HG03175 (cell line): ENCODE measurements around the gene PPIL6.

Experiments
- ATAC-seq: cut with Tn5 transposase; IDR thresholded peaks from one replicate; pipeline ENCODE4 v1.9.1; 2021; ENCODE audit warnings: mild to moderate bottlenecking, moderate library complexity; ENCODE audit not compliant: unreplicated experiment

Gene PPIL6

DNA sequence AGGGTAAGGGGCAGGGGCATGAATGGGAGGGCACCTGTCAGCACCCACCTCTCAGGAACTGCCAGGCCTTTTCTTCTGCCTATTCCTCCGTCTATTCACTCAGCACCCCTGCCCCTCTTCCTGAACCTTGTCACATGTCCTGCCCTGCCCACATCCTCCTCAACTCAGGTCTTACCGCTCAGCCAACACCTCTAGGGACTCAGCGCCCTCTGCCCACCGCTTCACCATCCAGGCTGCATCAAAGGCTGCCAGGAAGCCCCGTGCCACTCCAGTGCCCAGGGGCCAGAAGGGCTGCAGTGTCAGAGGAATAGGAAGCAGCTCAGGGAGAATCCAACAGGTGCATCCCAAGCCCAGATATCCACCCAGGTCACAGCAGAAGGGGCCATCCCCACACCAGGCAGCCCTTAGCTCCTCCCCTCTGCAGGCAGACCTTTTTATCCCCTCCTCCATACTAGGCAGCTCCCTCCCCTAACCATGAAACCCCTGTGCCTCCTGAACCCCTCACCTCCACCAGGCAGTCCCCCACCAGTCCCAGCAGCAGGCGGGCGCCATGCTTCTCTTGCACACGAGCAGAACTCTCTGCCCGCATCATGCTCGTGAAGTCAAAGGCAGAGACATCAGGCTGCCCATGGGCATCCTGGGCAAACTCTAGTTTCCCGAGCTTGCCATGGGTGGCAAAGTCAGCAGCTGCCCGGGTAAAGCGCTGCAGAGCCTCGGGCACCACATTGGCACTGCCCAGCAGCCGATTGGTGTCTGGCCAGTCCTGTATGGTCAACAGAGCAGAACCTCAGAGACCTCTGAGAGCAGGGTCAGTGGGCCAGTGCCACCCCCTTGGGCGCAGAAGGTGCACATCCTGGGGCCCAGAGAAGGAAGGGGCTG is 9.6 kb upstream of the PPIL6 start:
- ATAC-seq: no peak

DNA sequence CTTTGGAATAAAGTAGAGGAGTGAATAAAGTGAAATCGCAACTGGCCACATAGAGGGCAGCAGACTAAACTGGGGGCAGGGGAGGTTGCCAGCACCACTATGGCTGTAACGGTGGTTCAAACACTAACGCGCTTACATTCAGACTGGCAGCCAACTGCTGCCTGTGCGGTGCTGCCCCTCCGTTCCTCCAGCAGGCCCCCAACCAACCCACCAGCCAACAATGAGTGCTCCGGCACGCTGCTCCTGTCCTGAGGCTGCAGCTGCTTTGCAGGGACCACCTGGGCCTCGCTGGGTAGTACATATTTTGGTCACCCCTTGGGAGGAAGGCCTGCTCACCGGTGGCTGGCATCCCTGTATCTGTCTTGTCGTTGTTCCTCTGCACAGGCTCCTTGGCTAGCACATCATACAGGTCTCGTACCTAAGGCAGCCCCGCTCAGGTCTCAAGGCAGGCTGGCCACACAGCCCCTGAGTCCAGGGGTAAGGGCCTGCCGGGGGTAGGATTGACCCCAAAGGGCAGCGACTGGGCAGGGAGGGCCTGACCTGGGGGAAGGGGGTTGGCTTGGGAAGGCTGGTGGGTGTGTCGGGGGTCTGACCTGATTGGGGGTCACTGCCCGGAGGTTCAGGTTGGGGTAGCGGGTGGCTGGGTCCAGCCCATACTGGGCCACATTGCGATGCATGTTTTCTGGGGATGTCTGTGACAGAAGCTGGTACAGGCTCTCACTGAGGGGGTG is 8.8 kb upstream of the PPIL6 start:
- no peak for ATAC-seq

DNA sequence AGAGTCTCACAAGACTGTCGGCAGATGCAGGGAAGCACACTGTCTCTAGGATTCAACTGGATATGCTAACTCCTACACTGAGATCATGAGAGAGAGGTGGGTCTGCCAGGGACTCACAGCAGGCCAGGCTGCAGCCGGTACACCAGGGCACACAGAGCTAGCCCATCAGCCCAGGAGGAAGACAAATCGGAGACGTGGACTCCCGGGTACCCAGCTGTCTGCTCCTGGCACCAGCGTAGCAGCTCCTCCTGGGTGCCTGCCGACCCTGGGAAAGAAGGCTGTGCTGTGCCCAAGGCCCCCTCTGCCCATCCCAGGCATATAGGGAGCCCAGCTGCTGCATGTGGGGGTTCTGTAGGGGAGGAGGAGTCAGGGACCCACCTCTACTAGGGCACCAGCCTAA is 8.2 kb upstream of the PPIL6 start:
- ATAC-seq: no peak

DNA sequence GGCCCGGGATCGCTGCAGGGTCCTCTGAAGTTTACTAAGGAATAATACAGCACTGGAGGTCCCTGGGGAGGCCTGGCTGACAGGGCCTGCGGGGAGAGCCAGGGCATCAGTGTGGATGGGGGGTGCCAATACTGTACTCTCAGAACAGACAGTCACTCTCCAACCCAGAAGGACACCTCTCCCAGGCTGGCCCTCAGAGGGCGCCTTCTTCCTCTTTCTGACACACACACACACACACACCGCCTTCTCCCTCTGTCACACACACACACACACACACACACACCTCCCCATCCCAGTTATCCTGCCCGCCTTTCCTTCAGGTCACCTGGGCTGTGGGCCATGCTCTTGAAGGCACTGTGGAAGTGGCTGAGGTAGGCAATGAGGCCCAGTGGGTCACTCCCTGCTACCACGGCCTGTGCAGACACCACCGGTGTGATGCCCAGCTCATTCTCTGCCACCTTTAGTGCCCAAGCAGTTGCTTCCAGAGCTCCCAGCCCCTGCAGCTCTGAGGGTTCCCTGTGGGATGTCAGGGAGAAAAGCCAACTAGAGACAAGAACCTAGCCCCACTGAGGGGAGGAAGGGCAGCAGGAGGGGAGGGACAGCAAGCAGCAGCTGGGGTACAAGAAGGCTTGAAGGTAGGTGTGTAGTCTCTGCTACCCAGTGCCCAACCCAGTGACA is 7.6 kb upstream of the PPIL6 start:
- no peak for ATAC-seq

DNA sequence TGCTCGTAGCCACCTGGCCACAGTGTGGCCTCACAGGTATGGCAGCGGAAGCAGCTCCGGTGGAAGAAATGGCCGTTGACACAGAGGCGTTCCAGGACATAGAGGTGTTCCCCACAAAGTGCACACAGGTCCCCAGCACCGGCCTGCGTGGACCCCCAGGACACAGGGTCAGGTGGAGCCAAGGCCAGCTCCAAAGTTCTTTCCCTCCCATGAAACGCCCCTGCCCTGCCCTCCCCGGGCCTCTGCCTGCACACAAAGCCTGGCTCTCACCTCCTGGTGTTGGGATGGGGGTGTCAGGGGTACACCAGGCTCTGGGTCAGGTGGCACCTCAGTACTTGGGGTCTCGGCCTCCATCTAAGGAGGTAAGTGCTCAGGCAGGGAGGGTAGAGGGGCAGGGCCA is 6.7 kb upstream of the PPIL6 start:
- no peak for ATAC-seq

DNA sequence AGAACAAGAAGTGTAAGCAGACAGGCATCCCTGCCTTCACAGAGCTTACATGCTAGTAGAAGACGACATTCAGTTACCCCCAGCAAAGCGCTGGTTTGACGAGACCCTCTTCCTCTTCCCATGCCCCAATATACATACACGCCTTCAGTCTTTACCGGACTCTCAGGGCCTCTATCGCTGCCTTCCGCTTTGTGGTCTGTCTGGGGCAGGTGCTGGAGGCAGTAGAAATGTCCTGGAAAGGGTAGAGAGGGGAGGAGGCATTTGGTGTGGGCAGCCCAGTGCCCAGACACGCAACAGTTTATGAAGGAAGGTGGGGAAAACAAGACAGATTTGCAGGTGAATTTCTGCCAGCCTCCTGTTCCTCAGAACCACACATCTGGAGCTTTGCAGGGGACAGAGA is 6.1 kb upstream of the PPIL6 start:
- ATAC-seq: no peak

DNA sequence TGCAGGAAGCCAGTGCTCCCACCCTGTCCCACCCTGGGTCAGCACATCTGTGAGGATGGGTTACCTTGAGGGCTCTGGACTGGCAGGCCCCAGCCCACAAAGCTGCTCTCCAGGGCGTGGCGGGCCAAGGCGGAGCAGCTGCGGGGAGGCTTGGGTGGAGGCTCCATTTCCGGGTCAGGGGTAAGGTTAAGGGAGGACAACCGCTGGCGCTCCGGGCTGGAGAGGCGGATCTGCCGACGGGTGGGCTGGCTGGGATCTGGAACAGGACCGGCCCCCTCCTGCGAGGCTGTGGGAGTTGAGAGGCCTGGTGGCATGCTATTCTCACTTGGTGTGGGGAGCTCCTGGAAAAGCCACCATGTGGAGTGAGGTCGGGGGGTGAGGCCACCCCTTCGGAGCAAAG is 5.6 kb upstream of the PPIL6 start:
- no peak for ATAC-seq

DNA sequence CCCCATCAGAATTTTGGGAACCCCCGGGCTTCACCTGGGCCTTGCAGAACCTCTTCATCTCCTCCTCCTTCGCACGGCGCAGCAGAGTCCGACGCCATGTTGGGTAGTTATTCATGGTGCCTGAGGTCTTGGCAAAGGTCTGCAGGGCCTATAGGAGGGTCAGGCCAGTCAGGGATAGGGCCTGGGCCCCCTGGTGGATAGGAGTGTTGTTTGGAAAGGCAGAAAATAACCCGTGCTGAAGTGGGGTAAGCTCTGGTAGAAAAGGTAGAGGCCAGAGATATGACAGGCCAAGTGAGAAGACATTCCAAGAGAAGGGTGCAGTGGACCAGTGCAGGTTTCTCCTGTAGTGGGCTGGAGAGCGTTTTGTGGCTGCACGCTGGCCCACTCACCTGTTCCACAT is 5.0 kb upstream of the PPIL6 start:
- no peak for ATAC-seq

DNA sequence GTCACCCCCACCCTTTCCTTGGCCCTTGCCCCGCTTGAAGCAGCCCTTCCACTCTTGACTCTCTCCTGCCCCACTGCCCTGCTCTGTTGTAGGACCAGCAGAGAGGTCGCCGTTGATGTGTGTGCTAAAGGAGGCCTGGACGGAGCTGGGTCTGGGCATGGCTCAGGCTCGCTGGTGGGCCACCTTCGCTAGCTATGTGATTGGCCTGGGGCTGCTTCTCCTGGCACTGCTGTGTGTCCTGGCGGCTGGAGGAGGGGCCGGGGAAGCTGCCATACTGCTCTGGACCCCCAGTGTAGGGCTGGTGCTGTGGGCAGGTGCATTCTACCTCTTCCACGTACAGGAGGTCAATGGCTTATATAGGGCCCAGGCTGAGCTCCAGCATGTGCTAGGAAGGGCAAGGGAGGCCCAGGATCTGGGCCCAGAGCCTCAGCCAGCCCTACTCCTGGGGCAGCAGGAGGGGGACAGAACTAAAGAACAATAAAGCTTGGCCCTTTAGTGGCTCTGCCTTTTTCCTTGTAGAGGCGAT is 3.1 kb upstream of the PPIL6 start:
- no peak for ATAC-seq

DNA sequence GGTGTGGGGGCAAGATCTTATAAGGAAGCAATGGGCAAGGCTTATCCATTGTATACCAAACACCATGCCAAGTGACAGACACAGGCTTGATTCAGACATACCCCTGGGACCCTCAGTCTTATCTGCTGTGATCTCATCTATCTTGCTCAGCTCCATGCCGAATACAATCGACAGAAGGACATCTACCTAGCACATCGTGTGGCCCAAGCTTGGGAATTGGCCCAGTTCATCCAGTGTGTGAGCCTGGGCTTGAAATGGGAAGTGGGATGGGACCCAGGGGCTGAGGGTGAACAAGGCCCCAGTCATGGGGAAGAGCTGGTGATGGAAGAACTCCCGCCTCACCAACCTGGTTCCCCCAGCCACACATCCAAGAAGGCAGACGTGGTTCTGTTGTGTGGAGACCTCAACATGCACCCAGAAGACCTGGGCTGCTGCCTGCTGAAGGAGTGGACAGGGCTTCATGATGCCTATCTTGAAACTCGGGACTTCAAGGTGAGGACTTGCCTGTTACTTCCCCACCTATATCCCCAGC is 2.0 kb upstream of the PPIL6 start:
- no peak for ATAC-seq

DNA sequence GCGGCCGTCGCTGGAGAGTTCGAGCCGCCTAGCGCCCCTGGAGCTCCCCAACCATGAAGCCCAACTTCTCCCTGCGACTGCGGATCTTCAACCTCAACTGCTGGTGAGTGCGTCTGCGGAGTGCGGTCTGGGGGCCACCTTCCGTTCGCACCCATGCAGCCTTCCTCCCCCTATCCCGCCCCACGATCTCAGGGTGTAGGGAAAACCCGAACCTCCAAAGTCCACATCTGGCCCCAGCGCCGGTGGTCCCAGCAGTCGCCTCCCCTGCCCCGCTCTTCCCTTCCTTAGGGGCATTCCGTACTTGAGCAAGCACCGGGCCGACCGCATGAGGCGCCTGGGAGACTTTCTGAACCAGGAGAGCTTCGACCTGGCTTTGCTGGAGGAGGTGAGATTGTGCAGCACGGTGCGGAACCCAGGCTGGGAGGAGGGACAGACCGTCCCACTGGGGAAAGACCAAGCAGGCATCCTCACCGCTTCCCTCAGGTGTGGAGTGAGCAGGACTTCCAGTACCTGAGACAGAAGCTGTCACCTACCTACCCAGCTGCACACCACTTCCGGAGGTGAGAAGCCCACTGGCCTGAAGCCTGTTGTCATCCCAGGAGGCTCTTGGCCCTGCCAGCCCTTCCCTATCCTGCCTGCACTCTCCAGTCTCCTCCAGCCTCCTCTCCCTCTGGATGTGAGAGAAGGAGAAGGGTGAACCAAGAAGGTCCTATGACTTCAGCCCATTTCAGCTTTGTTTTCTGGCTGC is 815 bp upstream of the PPIL6 start:
- peak; percentile 11 for ATAC-seq

DNA sequence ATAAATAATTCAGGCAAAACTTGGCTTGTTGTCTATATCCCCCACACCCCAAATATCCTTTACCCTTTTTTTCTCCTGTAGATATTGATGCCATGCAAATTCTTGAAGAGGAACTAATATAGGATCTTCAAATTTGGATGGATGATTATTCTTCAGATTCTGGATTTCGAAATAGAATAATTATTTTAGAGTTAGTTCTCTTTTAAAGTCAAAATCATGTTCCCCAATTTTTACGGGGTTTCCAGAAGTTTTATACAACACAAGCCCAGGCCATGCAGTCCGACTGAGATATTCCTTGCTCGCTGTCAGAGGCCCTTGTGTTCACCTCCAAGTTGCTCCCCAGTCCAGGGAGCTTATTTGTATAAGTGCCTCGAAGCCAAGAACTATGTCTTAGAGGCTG is 4.4 kb downstream of the PPIL6 start:
- no peak for ATAC-seq

DNA sequence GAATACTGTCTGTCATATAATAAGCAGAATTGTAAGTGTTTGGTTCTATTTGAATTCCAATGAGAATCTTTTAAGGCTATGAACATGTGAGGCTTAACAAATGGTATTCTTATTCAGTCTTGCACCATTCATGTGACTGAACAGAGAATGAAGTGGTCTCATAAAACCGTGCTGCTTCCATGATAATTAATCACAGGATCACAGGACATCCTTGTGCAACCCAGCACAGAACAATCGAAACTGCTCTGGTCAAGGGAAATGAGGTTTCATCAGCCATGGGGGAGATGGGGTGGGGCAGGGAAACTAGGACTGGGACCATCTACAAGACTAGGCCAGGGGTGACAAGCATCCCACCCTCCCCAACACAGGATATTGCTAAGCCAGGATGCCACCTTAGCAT is 6.0 kb downstream of the PPIL6 start:
- no peak for ATAC-seq

DNA sequence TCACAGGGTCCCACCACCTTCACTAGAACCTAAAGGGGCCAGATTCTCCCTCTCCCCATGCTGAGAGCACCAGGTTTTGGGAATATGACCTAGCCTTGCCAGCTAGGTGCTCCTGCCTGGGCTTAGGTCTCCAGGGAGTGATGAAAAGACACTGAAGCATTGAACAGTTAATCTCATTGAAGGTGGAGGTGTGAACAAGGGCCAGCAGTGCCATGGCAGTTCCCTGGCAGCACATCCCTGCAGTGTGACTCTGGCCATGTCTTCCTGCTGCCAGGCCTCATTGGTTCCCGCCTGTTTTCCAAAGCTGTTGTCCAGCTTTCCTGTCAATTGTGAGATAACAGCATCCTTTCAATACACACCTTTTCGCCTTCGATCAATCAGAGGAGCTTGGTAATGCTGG is 10.9 kb downstream of the PPIL6 start:
- no peak for ATAC-seq

DNA sequence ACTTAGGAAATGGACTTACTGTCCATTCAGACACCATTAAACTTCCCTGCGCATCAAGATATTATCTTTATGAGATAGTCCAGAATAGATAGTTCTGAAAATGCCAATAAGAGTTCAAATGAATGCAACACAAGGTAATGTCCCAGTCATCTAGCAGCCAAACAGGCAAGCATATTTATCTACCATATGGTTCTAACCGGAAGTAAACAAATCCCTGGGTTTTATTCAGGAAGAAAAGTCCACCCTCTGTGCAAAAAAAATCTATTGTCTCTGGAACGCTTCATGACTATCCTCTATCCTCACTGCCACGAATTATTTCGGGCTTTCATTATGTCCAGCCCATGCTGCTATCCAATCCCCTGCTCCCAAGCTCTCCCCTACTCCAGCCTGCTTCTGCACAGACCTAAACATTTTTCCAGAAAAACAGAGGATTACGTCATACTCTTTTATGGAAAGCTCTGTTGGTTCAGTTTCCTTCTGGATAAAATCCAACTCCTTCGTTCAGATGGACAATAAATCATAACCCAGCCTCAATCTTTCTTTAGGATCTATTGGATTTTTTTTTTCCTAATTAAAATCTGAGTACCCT is 11.4 kb downstream of the PPIL6 start:
- no peak for ATAC-seq

DNA sequence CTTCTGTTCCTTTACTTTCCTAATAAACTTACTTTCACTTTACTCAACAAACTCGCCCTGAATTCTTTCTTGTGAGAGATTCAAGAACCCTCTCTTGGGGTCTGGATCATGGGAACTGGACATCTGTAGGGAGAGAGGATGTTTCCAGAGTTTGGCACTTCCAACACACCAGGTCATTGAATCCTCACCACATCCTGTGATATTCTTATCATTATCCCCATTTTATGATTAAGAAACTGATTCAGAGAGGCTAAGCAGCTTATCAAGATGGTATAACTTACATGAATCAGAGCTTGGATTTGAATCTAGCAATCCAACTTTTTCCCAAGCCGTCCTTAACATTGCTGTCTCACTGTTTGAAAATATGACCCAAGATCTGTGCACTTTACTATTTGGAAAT is 15.5 kb downstream of the PPIL6 start:
- no peak for ATAC-seq

DNA sequence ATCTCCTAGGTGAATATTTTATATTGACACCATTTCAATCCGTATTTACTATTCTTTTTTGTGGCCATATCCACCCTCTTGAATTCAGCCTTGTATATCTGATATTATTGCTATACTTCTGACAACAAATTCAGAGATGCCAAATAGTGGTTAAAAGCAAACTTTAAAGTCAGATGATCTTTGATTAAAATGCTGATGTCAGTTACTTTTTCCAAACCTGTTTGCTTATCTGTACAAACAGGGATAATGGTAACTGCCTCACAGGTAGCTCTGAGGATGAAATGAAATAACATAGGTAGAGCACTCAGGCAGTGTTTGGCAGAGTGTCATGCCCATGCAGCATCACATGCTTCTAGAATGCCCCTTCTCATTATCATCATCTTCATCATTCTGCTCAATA is 19.2 kb downstream of the PPIL6 start:
- ATAC-seq: no peak

DNA sequence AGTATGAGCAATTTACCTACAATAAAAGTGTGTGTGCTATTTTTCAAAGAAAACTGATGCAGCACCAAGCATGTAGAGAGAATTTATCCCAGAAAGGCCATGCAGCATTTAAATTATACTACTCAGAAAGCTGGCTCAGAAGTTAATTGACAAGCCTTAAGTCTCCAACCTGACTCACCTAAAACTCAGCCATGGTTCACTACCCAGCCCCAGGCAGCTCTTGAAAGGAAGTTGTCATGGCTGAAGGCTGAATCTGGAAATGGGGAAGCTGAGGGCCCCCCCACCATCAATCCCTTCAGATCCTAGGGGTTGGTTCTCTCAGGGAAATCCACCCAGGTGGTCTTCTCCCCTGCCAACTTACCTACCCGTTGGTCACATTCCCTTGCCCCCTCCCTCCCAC is 19.7 kb downstream of the PPIL6 start:
- ATAC-seq: no peak

DNA sequence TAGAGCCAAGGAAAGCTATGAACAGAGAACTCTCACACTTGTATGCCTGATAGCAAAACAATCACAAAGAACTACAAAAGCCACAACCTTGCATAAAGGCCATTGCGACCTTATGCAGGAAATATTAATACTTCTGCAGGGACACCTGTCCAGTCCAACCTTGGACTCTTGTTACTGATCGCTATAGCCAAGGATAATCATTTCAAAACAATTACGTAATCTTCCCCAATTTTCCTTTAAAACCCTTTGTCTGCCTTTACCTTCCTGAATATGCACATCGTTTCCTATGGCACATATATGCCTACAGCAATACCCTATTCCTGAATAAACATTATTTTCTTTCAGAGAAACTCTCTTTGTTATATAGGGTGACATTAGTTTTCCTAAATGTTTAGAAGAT is 22.8 kb downstream of the PPIL6 start:
- ATAC-seq: no peak

DNA sequence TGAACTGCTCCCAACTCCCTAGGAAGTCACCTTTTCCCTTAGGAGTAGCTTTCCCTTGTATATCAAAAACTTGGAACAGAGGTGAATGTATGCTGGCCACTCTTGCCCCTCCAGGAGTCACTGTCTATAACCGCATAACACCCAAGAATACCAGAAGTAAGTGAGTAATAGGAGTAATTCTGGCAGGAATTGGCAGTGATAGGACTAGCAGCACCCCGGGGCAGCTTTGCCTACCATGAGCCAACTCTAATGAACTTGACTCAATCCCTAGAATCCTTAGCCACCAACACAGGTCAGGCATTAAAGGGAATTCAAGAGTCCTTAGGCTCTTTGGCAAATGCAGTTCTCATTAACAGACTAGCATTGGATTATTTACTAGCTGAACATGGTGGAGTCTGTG is 29.4 kb downstream of the PPIL6 start:
- no peak for ATAC-seq
